Activated T-cell treated with anti-CD3 and anti-CD28 coated beads, Interleukin-2, amount 50 U/mL, for 1 hour (primary cell): Measurements from ENCODE around the gene FAM222B.

Experiments
- DNase-seq: peaks from one replicate; pipeline ENCODE4 v3.0.0-alpha.2; 2020

Gene FAM222B

DNA sequence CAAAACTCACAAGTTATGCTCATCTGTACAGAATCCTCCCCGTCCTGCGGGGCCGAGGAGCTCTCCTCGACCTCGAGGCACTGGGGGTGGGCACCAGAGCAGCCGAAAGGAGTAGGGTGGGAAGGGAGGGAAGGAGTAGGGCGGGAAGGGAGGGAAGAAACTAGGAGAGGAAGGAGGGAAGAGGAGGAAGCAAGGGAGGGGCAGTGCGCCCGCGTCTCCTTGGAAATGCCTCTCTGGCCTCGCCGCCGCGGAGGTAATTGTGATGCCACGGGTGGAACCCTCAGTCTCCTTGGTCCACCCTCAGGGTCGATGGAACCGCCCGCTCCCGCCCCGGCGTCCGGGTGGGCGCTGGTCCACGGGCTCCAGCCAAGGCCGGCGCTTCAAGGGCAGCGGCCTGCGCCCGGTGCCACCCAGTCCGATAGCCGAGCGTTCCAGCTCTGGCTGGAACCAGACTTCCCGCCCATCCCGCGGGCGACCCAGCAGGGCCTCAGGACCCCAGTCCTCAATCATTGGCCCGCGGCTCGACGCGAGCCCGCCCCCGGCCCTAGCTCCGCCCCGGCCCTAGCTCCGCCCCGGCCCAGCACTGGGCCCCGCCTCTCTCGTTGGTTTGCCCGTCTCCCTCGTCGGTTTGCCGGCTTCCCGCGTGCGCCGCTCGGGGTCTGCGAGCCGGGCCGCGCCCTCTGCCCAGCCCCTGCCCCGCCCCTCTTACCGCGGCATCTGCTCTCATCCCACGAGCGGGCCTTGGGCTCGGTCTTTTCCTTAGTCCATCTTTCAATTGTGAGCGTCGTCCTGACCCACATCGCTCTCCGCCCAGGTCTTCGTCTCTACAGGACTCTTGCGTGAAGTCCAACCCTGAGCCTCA, 131.5 kb downstream of the FAM222B start:
- peak; percentile 90 for DNase-seq

GRCh38 chr17:28707339-28707720, 135.3 kb downstream of the FAM222B start:
- no peak for DNase-seq

GRCh38 chr17:28706471-28707338, 135.9 kb downstream of the FAM222B start:
- DNase-seq: no peak
